NB4 (cell line): ENCODE results near the gene CBX3.
"Not testable (repeated sequence)": the region's sequence is repeated elsewhere in the genome, so short reads cannot be mapped to it uniquely, and the experiment has no call there.

Experiments used
- MYC ChIP-seq: IDR thresholded peaks from 2 replicates; pipeline ENCODE4 v1.6.1; 2011; ENCODE audit warnings: low read depth, low read length
- POLR2A ChIP-seq: IDR thresholded peaks from 2 replicates; pipeline ENCODE4 v1.6.1; 2011; ENCODE audit warnings: mild to moderate bottlenecking; ENCODE audit not compliant: insufficient read length; ENCODE audit errors: extremely low read depth
- TF ChIP-seq, protein P1 (sequence below): IDR thresholded peaks from one replicate; pipeline ENCODE4 v1.5.1; 2012; ENCODE audit warnings: low read depth, low read length
- TF ChIP-seq, protein P2 (sequence below): IDR thresholded peaks from 2 replicates; pipeline ENCODE4 v1.6.1; 2011; ENCODE audit warnings: low read depth, low read length

GRCh38 chr7:26194764-26195163, 6.8 kb upstream of the CBX3 start:
- TF ChIP-seq, protein P1, sequence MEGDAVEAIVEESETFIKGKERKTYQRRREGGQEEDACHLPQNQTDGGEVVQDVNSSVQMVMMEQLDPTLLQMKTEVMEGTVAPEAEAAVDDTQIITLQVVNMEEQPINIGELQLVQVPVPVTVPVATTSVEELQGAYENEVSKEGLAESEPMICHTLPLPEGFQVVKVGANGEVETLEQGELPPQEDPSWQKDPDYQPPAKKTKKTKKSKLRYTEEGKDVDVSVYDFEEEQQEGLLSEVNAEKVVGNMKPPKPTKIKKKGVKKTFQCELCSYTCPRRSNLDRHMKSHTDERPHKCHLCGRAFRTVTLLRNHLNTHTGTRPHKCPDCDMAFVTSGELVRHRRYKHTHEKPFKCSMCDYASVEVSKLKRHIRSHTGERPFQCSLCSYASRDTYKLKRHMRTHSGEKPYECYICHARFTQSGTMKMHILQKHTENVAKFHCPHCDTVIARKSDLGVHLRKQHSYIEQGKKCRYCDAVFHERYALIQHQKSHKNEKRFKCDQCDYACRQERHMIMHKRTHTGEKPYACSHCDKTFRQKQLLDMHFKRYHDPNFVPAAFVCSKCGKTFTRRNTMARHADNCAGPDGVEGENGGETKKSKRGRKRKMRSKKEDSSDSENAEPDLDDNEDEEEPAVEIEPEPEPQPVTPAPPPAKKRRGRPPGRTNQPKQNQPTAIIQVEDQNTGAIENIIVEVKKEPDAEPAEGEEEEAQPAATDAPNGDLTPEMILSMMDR, result not testable (repeated sequence)
- TF ChIP-seq POLR2A, MYC: not testable (repeated sequence)
- TF ChIP-seq, protein P2, sequence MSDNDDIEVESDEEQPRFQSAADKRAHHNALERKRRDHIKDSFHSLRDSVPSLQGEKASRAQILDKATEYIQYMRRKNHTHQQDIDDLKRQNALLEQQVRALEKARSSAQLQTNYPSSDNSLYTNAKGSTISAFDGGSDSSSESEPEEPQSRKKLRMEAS, result not testable (repeated sequence)
